HCT116 (cell line): Measurements from ENCODE around the gene GPR68. TPM values are rescaled to one million over a fixed set of nuclear protein-coding genes. Genes with fewer than 3 reads are reported as not detected.

Experiments
- ATAC-seq: fragments of 200-7000 bp; cut with Tn5 transposase; 2 replicates; pipeline ENCODE4 v1.9.1; 2020; ENCODE audit warnings: mild to moderate bottlenecking, moderate library complexity
- BruUV-seq: library from RNA; stranded (reverse); fragments of 400-500 nt; replicated peaks from 2 replicates; lab custom pipeline; 2021; lab: Mats Ljungman, UMichigan
- CTCF ChIA-PET: fragments of 300-600 bp; sonication (Branson Sonifier 250); formaldehyde crosslinking; loops from one replicate; lab custom pipeline; 2021; ENCODE audit warnings: antibody characterized with exemption; lab: Charles Lee
- POLR2A ChIA-PET: fragments of 300-600, 350-600 bp; sonication (Branson Sonifier 250); formaldehyde crosslinking; loops from one replicate; lab custom pipeline; 2021; ENCODE audit warnings: antibody characterized with exemption; lab: Charles Lee
- RAD21 ChIA-PET, 2 experiments: fragments of 300-600 bp; sonication (Branson Sonifier 250); formaldehyde crosslinking; loops; one replicate each; lab custom pipeline; 2023; ENCODE audit warnings: low total read pairs in 2 of 2; ENCODE audit not compliant: uncharacterized antibody in 2 of 2, unreplicated experiment in 2 of 2, low non-redundant PET in 1 of 2; lab: Charles Lee
- DNase-seq: peaks from one replicate; pipeline ENCODE4 v3.0.0-alpha.2; 2010; ENCODE audit warnings: low read depth, low spot score
- H2AFZ ChIP-seq: fragments of 200-600 bp; shearing (Covaris generic), sonication (generic); 2 replicates; pipeline ENCODE4 v1.6.1; 2017; ENCODE audit warnings: low read depth, mixed run types, mixed read lengths, antibody characterized with exemption, low read length; ENCODE audit not compliant: poor library complexity, severe bottlenecking
- H3K27ac ChIP-seq: 2 replicates; pipeline ENCODE4 v1.5.1; 2012; ENCODE audit warnings: low read depth, low read length
- H3K27me3 ChIP-seq: fragments of 200-600 bp; sonication (generic); 2 replicates; pipeline ENCODE4 v1.6.1; 2016; ENCODE audit warnings: mixed run types, low read length, mixed read lengths; ENCODE audit not compliant: insufficient read depth
- H3K36me3 ChIP-seq, 2 experiments: fragments of 200-500 bp in 1 of 2; fragments of 200-600 bp in 1 of 2; sonication (Bioruptor generic) in 1 of 2; sonication (generic) in 1 of 2; 2 replicates each; pipeline versions ENCODE4 v1.5.1 to v1.6.1; 2014 to 2016; ENCODE audit warnings: low read length in 2 of 2, inconsistent platforms in 1 of 2, mixed read lengths in 1 of 2, mixed run types in 1 of 2; ENCODE audit not compliant: insufficient read depth in 2 of 2, control insufficient read depth in 1 of 2
- H3K4me1 ChIP-seq, 2 experiments: fragments of 200-600 bp in 1 of 2; sonication (generic) in 1 of 2; 2 replicates each; pipeline versions ENCODE4 v1.5.1 to v1.6.1; 2012 to 2017; ENCODE audit warnings: low read length in 2 of 2, inconsistent platforms in 1 of 2, mild to moderate bottlenecking in 1 of 2, mixed read lengths in 1 of 2, mixed run types in 1 of 2, moderate library complexity in 1 of 2; ENCODE audit not compliant: insufficient read depth in 2 of 2, control insufficient read depth in 1 of 2
- H3K4me2 ChIP-seq: fragments of 200-600 bp; sonication (generic); 2 replicates; pipeline ENCODE4 v1.6.1; 2017; ENCODE audit warnings: mixed run types, low read length, mixed read lengths
- H3K4me3 ChIP-seq, 2 experiments: fragments of 200-600 bp in 1 of 2; sonication (generic) in 1 of 2; replicated peaks in 1 of 2; 2 replicates each; pipeline ENCODE4 v1.5.1; 2011 to 2016; ENCODE audit warnings: low read length in 2 of 2, control low read depth in 1 of 2, low read depth in 1 of 2, mild to moderate bottlenecking in 1 of 2, mixed read lengths in 1 of 2, mixed run types in 1 of 2
- H3K79me2 ChIP-seq: fragments of 200-600 bp; sonication (generic); 2 replicates; pipeline ENCODE4 v1.6.1; 2017; ENCODE audit warnings: mild to moderate bottlenecking, mixed run types, low read length, moderate library complexity, mixed read lengths; ENCODE audit not compliant: insufficient read depth
- H3K9ac ChIP-seq: fragments of 200-600 bp; sonication (generic); 2 replicates; pipeline ENCODE4 v1.6.1; 2016; ENCODE audit warnings: low read length, mixed read lengths
- H3K9me2 ChIP-seq: fragments of 200-600 bp; sonication (generic), shearing (Covaris generic); 2 replicates; pipeline ENCODE4 v1.6.1; 2017; ENCODE audit warnings: mixed run types, mild to moderate bottlenecking, moderate library complexity; ENCODE audit not compliant: insufficient read depth
- H3K9me3 ChIP-seq, 2 experiments: fragments of 200-500 bp in 1 of 2; fragments of 200-600 bp in 1 of 2; sonication (Bioruptor generic) in 1 of 2; sonication (generic) in 1 of 2; 2 replicates each; pipeline ENCODE4 v1.6.1; 2014 to 2017; ENCODE audit warnings: low read length in 2 of 2, mixed read lengths in 2 of 2, inconsistent platforms in 1 of 2, low read depth in 1 of 2, mild to moderate bottlenecking in 1 of 2, mixed run types in 1 of 2, moderate library complexity in 1 of 2; ENCODE audit not compliant: control insufficient read depth in 1 of 2, insufficient read depth in 1 of 2
- H4K20me1 ChIP-seq: fragments of 200-600 bp; sonication (generic), shearing (Covaris generic); 2 replicates; pipeline ENCODE4 v1.6.1; 2017; ENCODE audit warnings: mixed run types, mild to moderate bottlenecking, moderate library complexity; ENCODE audit not compliant: insufficient read depth
- CBX3 ChIP-seq: IDR thresholded peaks from 2 replicates; pipeline ENCODE4 v1.6.1; 2012; ENCODE audit warnings: low read depth
- CEBPB ChIP-seq: IDR thresholded peaks from 2 replicates; pipeline ENCODE4 v1.6.1; 2012; ENCODE audit warnings: low read depth
- EGR1 ChIP-seq: IDR thresholded peaks from 2 replicates; pipeline ENCODE4 v1.6.1; 2012; ENCODE audit warnings: low read depth
- ELF1 ChIP-seq: IDR thresholded peaks from 2 replicates; pipeline ENCODE4 v1.6.1; 2012; ENCODE audit warnings: low read depth, borderline replicate concordance
- EZH2 ChIP-seq: fragments of 200-600 bp; sonication (generic); IDR thresholded peaks from 2 replicates; pipeline ENCODE4 v1.6.1; 2017; ENCODE audit warnings: antibody characterized with exemption, mixed run types
- EZH2phosphoT487 ChIP-seq: fragments of 200-600 bp; IDR thresholded peaks from 2 replicates; pipeline ENCODE4 v1.6.1; 2018; ENCODE audit warnings: antibody characterized with exemption, borderline replicate concordance
- FOSL1 ChIP-seq: IDR thresholded peaks from 2 replicates; pipeline ENCODE4 v1.6.1; 2012; ENCODE audit warnings: low read depth
- JUND ChIP-seq: IDR thresholded peaks from 2 replicates; pipeline ENCODE4 v1.6.1; 2012
- POLR2A ChIP-seq: IDR thresholded peaks from 2 replicates; pipeline ENCODE4 v1.7.0; 2011; ENCODE audit warnings: borderline replicate concordance; ENCODE audit not compliant: insufficient read depth, insufficient read length; ENCODE audit errors: extremely low read depth
- POLR2AphosphoS5 ChIP-seq: IDR thresholded peaks from 2 replicates; pipeline ENCODE4 v1.6.1; 2011; ENCODE audit warnings: mild to moderate bottlenecking, low read depth, low read length, moderate library complexity
- SIN3A ChIP-seq: IDR thresholded peaks from 2 replicates; pipeline ENCODE4 v1.6.1; 2012; ENCODE audit warnings: low read depth
- SP1 ChIP-seq: IDR thresholded peaks from 2 replicates; pipeline ENCODE4 v1.6.1; 2012; ENCODE audit warnings: low read depth
- TCF7L2 ChIP-seq: IDR thresholded peaks from 2 replicates; pipeline ENCODE4 v1.7.0; 2011; ENCODE audit warnings: borderline replicate concordance, inconsistent platforms; ENCODE audit not compliant: insufficient read depth, insufficient read length; ENCODE audit errors: extremely low read depth
- YY1 ChIP-seq: IDR thresholded peaks from 2 replicates; pipeline ENCODE4 v1.6.1; 2011; ENCODE audit warnings: low read length, low read depth, moderate library complexity, mild to moderate bottlenecking; ENCODE audit not compliant: insufficient replicate concordance; ENCODE audit errors: extremely low read depth
- ZFX ChIP-seq: fragments of 450-650 bp; IDR thresholded peaks from 2 replicates; pipeline ENCODE4 v1.6.1; 2017
- ZNF274 ChIP-seq: fragments of 200-500 bp; sonication (Bioruptor generic); IDR thresholded peaks from 2 replicates; pipeline ENCODE4 v1.6.1; 2014; ENCODE audit warnings: mild to moderate bottlenecking, low read depth, low read length, inconsistent platforms
- intact Hi-C: fragments of 100-400 bp; cut with micrococcal nuclease; formaldehyde crosslinking; loops from 2 replicates; pipeline ENCODE4 v1.10.0; 2022
- total RNA-seq: library from RNA; stranded (reverse); gene quantifications from one replicate; pipeline ENCODE4 v1.2.1, GENCODE V29; 2021; ENCODE audit not compliant: unreplicated experiment
- TF ChIP-seq, protein P1 (sequence below): IDR thresholded peaks from 2 replicates; pipeline ENCODE4 v1.6.1; 2011; ENCODE audit warnings: mild to moderate bottlenecking, low read length, moderate library complexity; ENCODE audit not compliant: insufficient replicate concordance; ENCODE audit errors: extremely low read depth
- TF ChIP-seq, protein P2 (sequence below): IDR thresholded peaks from 2 replicates; pipeline ENCODE4 v1.6.1; 2012

The GPR68 gene
- total RNA-seq, 1 experiment from 2014 or later: not detected

DNA sequence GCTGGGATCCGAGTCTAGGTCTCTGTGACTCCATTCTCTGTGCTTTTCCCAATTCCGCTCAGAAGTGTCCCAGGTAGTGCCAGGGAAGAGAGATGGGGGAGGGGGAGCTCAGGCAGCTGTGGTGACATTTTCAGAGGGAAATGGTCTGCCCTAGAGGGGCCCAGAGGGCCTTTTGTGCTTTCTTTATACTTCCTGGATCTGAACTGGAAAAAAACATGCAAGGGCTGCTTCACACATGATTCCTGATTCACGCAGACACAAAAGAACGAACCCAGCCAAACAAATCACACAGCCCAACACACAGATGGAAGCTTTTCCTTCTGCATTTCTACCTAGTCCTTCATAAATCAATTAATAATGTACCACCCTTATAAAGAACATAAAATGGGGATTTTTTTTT, 26.5 kb downstream of the GPR68 start (continued):
- no peak for TF ChIP-seq EZH2phosphoT487
- no peak for TF ChIP-seq FOSL1
- TF ChIP-seq SIN3A: no peak
- no peak for TF ChIP-seq ELF1
- no peak for TF ChIP-seq ZFX
- TF ChIP-seq, protein P1, sequence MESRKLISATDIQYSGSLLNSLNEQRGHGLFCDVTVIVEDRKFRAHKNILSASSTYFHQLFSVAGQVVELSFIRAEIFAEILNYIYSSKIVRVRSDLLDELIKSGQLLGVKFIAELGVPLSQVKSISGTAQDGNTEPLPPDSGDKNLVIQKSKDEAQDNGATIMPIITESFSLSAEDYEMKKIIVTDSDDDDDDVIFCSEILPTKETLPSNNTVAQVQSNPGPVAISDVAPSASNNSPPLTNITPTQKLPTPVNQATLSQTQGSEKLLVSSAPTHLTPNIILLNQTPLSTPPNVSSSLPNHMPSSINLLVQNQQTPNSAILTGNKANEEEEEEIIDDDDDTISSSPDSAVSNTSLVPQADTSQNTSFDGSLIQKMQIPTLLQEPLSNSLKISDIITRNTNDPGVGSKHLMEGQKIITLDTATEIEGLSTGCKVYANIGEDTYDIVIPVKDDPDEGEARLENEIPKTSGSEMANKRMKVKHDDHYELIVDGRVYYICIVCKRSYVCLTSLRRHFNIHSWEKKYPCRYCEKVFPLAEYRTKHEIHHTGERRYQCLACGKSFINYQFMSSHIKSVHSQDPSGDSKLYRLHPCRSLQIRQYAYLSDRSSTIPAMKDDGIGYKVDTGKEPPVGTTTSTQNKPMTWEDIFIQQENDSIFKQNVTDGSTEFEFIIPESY: no peak
- TF ChIP-seq JUND: no peak
- no peak for TF ChIP-seq YY1
- TF ChIP-seq ZNF274: no peak

DNA sequence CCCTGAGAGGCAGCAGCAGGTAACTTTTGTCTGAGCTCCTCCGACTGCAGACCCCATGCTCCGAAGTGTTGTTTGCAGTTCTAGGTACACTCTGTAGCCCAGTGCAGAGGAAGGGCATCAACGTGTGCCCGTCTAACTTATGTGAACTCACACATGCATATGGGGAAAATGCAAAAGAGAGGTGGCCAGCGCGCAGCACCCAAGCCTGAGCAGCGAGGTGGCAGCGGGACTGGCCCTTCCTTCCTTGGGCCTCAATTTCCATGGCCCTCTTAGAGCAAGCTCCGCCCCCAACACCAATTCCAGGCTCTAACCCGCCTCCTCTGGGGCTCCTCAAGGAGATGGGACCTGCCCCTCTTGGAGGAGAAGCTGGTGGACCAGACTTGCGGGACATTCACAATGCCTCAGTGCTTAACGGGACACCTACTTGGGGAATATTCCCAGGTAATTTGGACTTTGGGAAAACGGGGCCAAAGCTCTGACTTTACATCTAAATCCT, 27.7 kb downstream of the GPR68 start:
- Histone ChIP-seq H3K4me2 (no peak overlapping the region), H2AFZ (no peak overlapping the region), H3K9me2 (no peaks in the 10 kb centered on the region), H3K9ac (no peak overlapping the region), H3K27me3 (no peaks in the 10 kb centered on the region), H3K79me2 (no peaks in the 10 kb centered on the region)
- POLR2A ChIA-PET: interaction anchor here (0.6 kb wide), 1 partner anchor 23 kb away, joined by 4 read pairs; no protein-coding TSS in a partner anchor
- ATAC-seq (no peak), DNase-seq (no peak)
- TF ChIP-seq EGR1 (no peak), POLR2AphosphoS5 (no peak), JUND (no peak), EZH2 (no peak), EZH2phosphoT487 (no peak), CBX3 (no peak), TCF7L2 (no peak), CEBPB (no peak), POLR2A (no peak), SP1 (no peak), SIN3A (no peak)
- TF ChIP-seq, protein P1: no peak
- TF ChIP-seq, protein P2, sequence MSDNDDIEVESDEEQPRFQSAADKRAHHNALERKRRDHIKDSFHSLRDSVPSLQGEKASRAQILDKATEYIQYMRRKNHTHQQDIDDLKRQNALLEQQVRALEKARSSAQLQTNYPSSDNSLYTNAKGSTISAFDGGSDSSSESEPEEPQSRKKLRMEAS: no peak
- TF ChIP-seq, all 23 proteins: peak for 0
- Histone ChIP-seq H3K4me1 (no peaks in the 10 kb centered on the region), H4K20me1 (no peaks in the 10 kb centered on the region), H3K9me3 (no peaks in the 10 kb centered on the region), H3K36me3 (peaks cover 2 to 6% of the 10 kb centered on the region in 2 experiments; a peak in 3 of 4 replicates), H3K27ac (no peak overlapping the region), H3K4me3 (no peak overlapping the region)
- RAD21 ChIA-PET: no interaction called here
- no TSS peak for BruUV-seq
- CTCF ChIA-PET: no interaction called here
- intact Hi-C loops: no loop called here
